ENCODE measurements around the gene ZNF438.

ZNF438 gene

DNA sequence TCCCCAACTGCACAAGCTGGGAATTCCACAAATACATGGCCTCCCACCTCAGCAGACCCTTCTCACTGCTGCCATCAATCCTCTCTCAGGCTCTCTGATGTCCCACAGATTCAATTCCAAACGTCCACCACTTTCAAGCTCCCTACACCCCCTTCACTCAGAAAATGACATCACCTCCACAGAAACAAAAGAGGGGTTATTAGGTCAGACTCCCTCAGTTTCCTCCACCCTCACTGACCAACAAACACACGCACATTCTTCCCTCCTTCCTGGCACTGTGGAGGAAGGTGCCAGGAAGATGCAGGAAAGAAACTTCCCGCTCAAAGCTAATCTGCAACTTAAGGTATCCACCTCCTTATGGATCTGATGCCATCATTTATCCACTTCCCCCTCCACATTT is 18.3 kb downstream of the ZNF438 start:
- DNase-seq (ENCODE audit: low read depth, low spot score) = no peak

DNA sequence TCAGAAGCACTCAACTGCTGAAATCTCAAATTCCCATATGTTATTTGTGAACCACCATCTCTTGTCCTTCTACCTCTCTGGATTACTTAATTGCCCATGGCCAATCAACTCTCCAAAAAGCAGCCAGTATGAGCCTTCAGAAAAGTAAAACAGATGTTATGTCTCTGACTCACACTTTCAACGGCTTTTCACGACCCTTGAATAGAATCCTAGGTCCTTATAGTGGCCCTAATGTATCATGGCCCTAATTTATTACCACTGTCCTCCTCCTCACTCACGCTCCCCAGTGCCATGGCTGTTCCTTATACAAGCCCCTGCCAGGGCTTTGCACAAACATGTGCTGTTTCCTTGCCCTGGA is 20.0 kb downstream of the ZNF438 start:
- no peak for DNase-seq (ENCODE audit: low read depth, low spot score)

DNA sequence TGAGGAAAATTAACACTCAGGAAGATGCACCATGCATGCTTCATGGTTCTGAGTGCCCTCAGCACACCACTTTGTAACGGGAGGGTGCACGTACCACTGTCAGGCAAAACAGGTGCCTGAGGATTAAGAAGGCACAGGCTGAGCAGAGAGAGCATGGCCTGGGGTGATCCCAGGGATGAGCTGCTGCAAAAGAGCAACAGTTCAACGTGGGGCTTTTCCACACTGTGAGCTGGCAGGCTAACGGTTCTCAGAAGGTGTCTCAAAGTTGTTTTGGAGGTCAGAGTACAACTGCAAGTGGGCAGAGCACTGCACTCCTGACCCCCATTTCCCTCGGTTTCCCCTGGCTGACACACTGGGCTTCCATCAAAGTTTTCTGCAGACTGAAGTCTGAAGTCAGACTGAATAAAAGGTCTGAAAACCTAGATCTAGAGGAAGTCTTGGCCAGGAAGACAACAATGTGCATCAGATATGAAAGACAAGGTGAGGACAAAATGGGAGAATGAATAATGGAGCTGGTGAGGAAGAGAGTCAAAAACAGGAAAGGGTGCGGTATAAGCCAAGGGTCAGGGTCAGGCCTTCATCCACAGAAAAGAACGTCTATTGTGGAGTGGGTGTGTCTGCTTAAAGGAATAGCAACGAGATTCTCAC is 20.5 kb downstream of the ZNF438 start:
- no peak for DNase-seq (ENCODE audit: low read depth, low spot score)

DNA sequence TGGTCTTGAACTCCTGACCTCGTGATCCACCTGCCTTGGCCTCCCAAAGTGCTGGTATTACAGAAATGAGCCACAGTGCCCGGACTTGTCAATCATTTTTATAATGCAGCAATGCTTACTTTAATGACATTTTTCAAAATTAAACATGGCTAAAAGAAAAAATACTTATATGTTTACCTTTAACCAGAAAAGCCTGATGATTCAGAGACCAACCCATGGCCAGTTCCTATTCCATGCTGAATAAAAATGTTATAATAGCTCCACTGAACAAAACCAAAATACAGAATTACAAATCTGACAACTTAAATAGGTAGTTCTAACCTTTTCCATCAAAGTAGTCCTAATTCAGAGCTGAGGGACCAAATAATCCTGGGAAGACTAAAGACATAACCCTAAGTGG is 21.6 kb downstream of the ZNF438 start:
- DNase-seq (ENCODE audit: low read depth, low spot score) = no peak

- no peak for DNase-seq (ENCODE audit: low read depth, low spot score)
These were observed 25.8 kb downstream of the ZNF438 start for GRCh38 chr10:31005895-31006294.

GRCh38 chr10:31004611-31005193 is 27.0 kb downstream of the ZNF438 start:
- DNase-seq (ENCODE audit: low read depth, low spot score) = no peak

DNA sequence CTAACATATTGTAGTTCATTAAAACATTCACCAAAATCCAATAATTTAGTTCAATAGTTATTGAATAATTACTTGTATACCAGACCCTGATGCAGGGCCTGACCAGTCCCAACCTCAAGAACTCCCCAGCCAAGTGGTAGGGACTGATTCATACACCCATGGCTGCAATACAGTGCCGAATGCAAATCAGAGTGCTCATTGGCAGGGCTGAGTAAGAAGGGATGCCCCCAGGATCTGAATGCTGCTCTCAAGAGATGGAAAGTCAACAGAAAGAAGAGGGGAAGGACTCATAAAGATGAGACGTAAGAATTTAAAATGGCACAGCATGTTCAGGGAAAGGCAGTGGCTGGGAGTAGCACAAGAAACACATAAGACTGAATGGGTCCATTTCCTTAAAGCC is 29.9 kb downstream of the ZNF438 start:
- DNase-seq (ENCODE audit: low read depth, low spot score) = no peak

- no peak for DNase-seq (ENCODE audit: low read depth, low spot score)
These were observed 30.8 kb downstream of the ZNF438 start for GRCh38 chr10:31000867-31001266.

DNA sequence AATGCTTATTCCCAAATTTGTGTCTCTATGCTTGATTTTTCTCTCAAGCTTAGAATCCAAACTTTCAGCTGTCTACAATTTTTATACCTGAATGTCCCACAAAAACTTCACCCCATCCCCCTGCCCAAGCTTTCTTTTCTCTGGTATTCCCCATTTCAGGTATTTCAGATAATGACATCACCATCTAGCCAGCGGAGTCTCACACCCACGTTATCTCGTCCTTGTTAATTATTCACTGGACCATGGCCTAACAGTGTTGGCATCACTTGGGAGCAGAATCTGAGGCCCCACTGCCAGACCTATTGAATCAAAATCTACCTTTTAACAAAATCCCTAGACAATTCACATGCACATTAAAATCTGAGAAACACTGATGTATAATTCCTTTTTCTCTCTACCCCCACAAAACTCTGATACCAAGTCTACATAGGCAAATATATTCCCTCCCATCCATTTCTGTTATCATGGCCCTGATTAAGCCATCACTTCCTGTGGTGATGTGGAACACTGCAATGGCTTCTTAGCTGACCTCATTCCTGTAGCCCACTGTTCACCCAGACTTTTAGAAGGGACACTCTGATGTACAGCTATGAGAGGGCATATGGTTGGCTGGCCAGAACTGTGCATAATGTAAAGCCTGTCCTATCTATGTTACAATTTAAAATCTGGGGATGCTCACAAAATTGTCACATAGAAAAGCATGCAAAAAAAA is 31.4 kb downstream of the ZNF438 start:
- DNase-seq (ENCODE audit: low read depth, low spot score) = no peak

DNA sequence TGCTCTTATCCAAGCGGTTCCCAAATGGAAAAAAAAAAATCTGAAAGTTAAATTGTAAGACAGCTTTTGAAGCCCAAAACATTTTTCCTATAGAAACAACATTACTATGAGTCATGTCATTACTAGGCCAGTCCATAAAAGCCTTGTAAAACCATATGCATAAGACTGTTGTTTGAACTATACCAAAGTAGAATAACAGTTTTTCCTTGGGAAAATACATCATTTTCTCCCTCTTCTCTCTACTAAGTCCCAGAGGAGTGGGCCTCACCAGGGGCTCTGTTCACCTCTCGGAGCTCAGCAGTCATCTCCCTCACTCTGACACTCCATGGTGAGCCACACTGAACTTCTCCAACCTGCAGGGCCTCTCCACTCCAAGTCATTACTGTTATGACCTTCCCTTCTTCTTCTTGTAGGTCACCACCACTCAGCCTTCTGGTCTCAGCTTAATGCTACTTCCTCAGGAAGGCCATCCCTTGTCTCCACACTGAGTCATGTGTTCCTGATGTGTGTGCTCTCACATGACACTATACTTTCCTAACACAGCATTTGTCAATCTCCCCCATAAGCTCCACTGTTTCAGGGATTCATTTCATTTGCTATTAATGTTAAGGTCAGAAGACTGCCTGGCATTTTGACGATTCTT is 32.5 kb downstream of the ZNF438 start:
- no peak for DNase-seq (ENCODE audit: low read depth, low spot score)

DNA sequence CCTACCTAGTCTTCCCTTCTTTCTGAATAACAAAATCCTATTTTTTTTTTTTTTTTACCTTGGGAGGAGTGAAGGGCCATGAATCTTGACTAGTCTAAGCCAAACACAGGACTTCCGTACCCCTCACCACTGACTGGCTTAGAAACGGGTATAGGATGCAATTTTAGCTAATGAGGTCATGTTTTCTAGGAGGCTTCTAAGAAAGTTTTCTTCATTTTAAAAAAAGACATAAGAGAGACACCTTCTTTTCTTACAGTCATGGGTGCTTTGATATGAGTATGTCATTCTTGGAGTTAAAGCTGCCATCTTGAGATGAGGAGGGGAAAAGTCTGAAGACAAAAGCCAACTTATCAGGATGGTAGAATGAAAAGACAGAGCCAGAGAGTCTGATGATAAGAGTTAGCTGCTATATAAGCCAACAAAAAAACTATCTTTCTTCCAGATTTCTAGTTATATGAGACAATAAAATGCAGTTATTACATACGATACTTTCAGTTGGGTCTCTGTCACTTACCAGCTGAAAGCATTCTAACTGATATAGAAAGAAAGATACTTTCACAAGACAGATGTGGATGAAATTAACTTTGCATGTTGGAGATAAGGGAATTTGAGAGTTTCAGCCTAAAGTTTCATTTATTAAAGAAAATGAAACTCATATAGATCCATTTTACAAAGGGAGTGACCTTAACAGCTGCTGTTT is 34.0 kb downstream of the ZNF438 start:
- DNase-seq (ENCODE audit: low read depth, low spot score) = no peak

- no peak for DNase-seq (ENCODE audit: low read depth, low spot score)
These were observed 35.1 kb downstream of the ZNF438 start for GRCh38 chr10:30996481-30997005.

DNA sequence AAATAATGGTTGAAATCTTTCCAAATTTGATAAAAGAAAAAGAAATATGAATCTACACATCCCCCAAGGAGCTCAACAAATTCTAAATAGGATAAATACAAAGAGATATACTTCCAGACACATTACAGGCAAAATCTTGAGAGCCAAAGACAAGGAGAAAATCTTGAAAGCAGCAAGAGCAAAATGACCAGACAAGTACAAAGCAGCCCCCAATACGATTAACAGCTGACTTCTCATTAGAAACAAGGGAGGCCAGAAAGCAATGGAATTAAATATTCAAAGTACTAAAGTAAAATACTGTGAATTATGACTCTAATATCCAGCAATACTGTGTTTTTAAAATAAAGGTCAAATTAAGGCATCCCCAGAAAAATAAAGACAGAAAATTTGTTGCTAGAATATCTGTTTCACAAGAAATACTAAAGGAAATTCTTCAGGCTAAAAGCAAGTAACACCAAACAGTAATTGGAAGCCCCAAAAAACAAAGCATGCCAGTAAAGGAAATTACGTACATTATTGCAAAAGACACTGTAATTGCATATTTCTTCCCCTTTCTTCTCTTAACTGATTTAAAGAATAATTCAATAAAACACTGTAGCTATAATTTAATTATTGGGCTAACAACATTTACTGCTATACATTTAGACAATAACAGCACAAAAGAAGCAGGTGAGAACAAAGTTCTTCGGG is 36.4 kb downstream of the ZNF438 start:
- no peak for DNase-seq (ENCODE audit: low read depth, low spot score)

- no peak for DNase-seq (ENCODE audit: low read depth, low spot score)
These were observed 38.5 kb downstream of the ZNF438 start for GRCh38 chr10:30993155-30993554.

- DNase-seq (ENCODE audit: low read depth, low spot score) = no peak
These were observed 39.0 kb downstream of the ZNF438 start for GRCh38 chr10:30992681-30993080.

DNA sequence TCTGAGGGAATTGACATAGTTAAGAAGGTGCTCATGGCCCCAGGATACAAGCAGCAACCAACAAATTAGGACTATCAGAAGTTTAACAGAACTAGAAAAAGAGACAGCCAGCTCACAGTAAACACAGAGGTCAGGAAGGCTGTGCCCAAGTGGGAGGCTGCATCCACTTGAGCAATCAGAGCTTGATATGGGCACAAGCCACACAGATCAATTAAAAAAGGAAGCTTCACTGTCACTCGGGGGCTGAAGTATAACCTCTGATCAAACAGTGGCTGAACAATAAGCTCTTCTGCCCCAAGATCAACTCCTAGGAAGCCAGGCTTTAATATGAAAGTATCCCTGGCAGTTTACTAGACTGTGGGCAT is 40.0 kb downstream of the ZNF438 start:
- DNase-seq (ENCODE audit: low read depth, low spot score) = no peak

DNA sequence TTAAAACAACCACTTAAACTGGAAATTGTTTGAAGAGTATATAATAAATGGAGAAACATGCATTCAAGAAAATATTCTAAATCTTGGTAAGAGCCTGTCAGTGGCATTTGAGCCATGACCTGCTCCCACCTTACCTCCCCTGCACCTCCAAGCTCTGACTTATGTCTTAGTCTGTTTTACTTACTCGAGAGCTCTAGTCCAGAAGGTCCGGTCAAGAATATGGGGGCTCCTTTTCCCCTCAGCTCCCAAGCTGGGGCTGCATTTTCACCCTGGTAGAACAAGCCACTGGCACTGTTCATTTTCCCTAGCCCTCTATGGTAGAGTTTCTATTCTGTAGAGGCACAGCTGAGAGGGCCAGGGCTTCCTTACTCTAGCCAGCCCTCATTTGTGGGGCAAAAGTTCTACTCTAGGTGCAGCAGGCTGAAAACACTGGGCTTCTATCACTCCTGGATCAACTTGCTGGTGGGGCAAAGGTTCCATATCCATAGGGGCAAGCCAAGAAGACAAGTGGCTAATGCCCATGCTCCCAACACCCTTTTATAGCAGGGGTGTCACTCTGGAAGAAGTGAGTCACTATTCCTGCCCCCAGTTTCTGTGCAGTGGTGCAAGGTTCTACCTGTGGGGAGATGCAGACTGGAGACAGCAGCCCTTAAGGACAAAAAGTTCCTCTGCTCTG is 40.6 kb downstream of the ZNF438 start:
- DNase-seq (ENCODE audit: low read depth, low spot score) = no peak

DNA sequence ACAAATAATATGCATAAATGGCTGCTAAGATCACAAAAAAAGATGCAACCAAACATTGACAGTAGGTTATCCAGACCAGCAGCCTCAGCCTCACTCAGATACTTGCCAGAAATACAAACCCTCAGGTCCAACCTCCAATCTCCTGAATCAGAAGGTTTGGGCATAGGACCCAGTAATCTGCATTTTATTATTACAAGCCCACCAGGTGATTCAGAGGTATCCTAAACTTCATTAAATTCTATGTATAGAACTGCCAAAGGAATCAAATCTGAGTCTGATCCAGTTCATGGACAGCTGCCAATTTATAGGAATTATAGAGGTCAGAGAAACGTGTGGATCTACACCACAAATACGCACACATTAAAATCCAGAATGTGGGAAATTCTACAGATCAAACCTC is 41.3 kb downstream of the ZNF438 start:
- DNase-seq (ENCODE audit: low read depth, low spot score) = no peak

DNA sequence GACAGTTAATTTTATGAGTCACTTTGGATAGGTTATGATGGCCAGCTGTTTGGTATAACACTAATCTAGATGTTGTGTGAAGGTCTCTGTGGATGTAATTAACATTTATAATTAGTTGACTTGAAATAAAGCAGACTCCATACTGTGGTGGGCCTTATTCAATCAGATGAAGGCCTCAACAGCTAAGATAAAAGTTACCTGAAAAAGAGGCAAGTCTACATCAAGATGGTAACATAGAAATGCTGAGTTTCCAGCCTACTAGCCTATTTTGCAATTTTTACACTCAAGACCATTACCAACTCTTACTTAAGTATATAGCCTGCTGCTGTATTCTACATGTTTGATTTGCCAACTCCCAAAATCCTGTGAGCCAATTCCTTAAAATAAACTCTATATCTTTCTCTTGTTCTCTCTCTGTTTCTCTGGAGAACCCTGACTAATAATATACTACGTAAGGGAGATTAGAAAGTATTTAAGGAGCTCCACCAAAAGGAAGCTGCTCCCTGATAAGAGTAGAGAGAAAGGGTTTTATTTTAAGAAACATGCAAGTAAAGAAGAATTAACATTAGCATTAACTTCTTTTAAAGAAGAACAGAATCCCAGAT is 42.7 kb downstream of the ZNF438 start:
- DNase-seq (ENCODE audit: low read depth, low spot score) = no peak

- no peak for DNase-seq (ENCODE audit: low read depth, low spot score)
These were observed 44.2 kb downstream of the ZNF438 start for GRCh38 chr10:30987463-30987862.

All from iPS DF 19.7 (cell line).